ENCODE data around the gene SLC35G6. TPM values are rescaled to one million over a fixed set of nuclear protein-coding genes. Genes with fewer than 3 reads are reported as not detected.

The SLC35G6 gene
- total and polyA plus RNA-seq, 3 donors from 2014 or later, result 1.8 to 3.9 (median 3.9) TPM

GRCh38 chr17:7490144-7490543 lies 8.9 kb downstream of the SLC35G6 start:
- no peak for TF ChIP-seq POLR2A (IDR thresholded peaks at IDR 0.05)
- TF ChIP-seq, protein P1, sequence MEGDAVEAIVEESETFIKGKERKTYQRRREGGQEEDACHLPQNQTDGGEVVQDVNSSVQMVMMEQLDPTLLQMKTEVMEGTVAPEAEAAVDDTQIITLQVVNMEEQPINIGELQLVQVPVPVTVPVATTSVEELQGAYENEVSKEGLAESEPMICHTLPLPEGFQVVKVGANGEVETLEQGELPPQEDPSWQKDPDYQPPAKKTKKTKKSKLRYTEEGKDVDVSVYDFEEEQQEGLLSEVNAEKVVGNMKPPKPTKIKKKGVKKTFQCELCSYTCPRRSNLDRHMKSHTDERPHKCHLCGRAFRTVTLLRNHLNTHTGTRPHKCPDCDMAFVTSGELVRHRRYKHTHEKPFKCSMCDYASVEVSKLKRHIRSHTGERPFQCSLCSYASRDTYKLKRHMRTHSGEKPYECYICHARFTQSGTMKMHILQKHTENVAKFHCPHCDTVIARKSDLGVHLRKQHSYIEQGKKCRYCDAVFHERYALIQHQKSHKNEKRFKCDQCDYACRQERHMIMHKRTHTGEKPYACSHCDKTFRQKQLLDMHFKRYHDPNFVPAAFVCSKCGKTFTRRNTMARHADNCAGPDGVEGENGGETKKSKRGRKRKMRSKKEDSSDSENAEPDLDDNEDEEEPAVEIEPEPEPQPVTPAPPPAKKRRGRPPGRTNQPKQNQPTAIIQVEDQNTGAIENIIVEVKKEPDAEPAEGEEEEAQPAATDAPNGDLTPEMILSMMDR (IDR thresholded peaks at IDR 0.05), result no peak
- H3K27ac ChIP-seq, result no peak overlapping the region
- no peaks in the 10 kb centered on the region for H3K9me3 ChIP-seq
- intact Hi-C loops (cut with DNase I; ENCODE audit: low total_unique reads), result no loop called here
- H3K27me3 ChIP-seq, result no peaks in the 10 kb centered on the region
- peaks cover 38% of the 10 kb centered on the region for H3K4me1 ChIP-seq
- no peak for DNase-seq
- no peak overlapping the region for H3K4me3 ChIP-seq
- WGBS, 2 donors, result 59 to 65% methylated on average over 8 of the region's 8 CpGs
- H3K36me3 ChIP-seq (ENCODE audit: low read depth, missing control alignments), result no peaks in the 10 kb centered on the region

- WGBS, 2 donors, result 86 to 97% methylated on average over 1 of the region's 1 CpG
- Histone ChIP-seq H3K36me3 (ENCODE audit: low read depth, missing control alignments) (no peaks in the 10 kb centered on the region), H3K4me3 (no peak overlapping the region), H3K27me3 (no peaks in the 10 kb centered on the region), H3K4me1 (peaks cover 29% of the 10 kb centered on the region), H3K9me3 (no peaks in the 10 kb centered on the region), H3K27ac (no peak overlapping the region)
- no peak for TF ChIP-seq POLR2A (IDR thresholded peaks at IDR 0.05)
- TF ChIP-seq, protein P1 (IDR thresholded peaks at IDR 0.05), result no peak
- no peak for DNase-seq
- intact Hi-C loops (cut with DNase I; ENCODE audit: low total_unique reads), result no loop called here
Measured at GRCh38 chr17:7491583-7491982, 10.3 kb downstream of the SLC35G6 start.

GRCh38 chr17:7493941-7494340 lies 12.7 kb downstream of the SLC35G6 start:
- H3K4me3 ChIP-seq, result no peak overlapping the region
- no peak overlapping the region for H3K27ac ChIP-seq
- no peaks in the 10 kb centered on the region for H3K9me3 ChIP-seq
- DNase-seq, result no peak
- no peaks in the 10 kb centered on the region for H3K27me3 ChIP-seq
- 79 to 86% methylated on average over 3 of the region's 3 CpGs for WGBS, 2 donors
- peaks cover 11% of the 10 kb centered on the region for H3K4me1 ChIP-seq
- no peaks in the 10 kb centered on the region for H3K36me3 ChIP-seq (ENCODE audit: low read depth, missing control alignments)
- intact Hi-C loops (cut with DNase I; ENCODE audit: low total_unique reads), result no loop called here
- TF ChIP-seq POLR2A (IDR thresholded peaks at IDR 0.05), result no peak
- TF ChIP-seq, protein P1 (IDR thresholded peaks at IDR 0.05), result no peak

DNA sequence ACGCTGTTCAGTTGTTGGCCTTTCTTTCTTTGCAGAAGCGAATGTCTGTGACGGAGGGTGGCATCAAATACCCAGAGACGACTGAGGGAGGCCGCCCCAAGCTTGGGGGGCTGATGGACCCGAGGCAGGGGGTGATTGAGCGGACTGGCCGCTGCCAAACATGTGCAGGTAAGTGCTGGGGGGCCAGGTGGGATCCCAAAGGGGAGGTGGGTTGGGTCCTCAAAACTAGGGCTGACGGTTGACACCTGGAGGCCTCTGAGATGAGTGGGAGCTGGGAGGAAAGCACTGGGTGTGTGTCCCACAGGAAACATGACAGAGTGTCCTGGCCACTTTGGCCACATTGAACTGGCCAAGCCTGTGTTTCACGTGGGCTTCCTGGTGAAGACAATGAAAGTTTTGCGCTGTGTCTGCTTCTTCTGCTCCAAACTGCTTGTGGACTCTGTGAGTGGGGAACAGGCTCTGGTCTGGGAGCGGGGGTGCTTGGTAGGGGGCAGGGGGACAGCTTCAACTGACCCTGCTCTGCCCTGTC lies 14.7 kb downstream of the SLC35G6 start:
- intact Hi-C loops (cut with DNase I; ENCODE audit: low total_unique reads), result no loop called here
- 79 to 84% methylated on average over 12 of the region's 12 CpGs for WGBS, 2 donors
- Histone ChIP-seq H3K27ac (no peak overlapping the region), H3K27me3 (no peaks in the 10 kb centered on the region), H3K36me3 (ENCODE audit: low read depth, missing control alignments) (peaks cover 4% of the 10 kb centered on the region), H3K4me1 (no peaks in the 10 kb centered on the region), H3K4me3 (no peak overlapping the region), H3K9me3 (no peaks in the 10 kb centered on the region)
- DNase-seq, result no peak
- TF ChIP-seq POLR2A (IDR thresholded peaks at IDR 0.05), result no peak
- TF ChIP-seq, protein P1 (IDR thresholded peaks at IDR 0.05), result no peak

GRCh38 chr17:7496470-7497183 lies 15.4 kb downstream of the SLC35G6 start:
- WGBS, 2 donors, result 83% methylated on average over 10 to 20 of the region's 20 CpGs
- no peaks in the 10 kb centered on the region for H3K4me1 ChIP-seq
- intact Hi-C loops (cut with DNase I; ENCODE audit: low total_unique reads), result no loop called here
- no peaks in the 10 kb centered on the region for H3K27me3 ChIP-seq
- DNase-seq, result no peak
- H3K27ac ChIP-seq, result no peak overlapping the region
- H3K36me3 ChIP-seq (ENCODE audit: low read depth, missing control alignments), result peaks cover 4% of the 10 kb centered on the region
- H3K4me3 ChIP-seq, result no peak overlapping the region
- H3K9me3 ChIP-seq, result no peaks in the 10 kb centered on the region
- TF ChIP-seq POLR2A (IDR thresholded peaks at IDR 0.05), result no peak
- TF ChIP-seq, protein P1 (IDR thresholded peaks at IDR 0.05), result no peak

Data from testis (tissue), 3 donors.